Activated CD8-positive, alpha-beta T cell treated with anti-CD3 and anti-CD28 coated beads for 36 hours (primary cell): ENCODE data around the gene B4GALNT4. TPM values are rescaled to one million over a fixed set of nuclear protein-coding genes. Genes with fewer than 3 reads are reported as not detected.

Experiments
- ATAC-seq: fragments of 200-7000 bp; cut with Tn5 transposase; one replicate; pipeline ENCODE4 v1.10.0; 2021; ENCODE audit warnings: mild to moderate bottlenecking, moderate library complexity
- CTCF ChIA-PET: fragments of 350-600 bp; sonication (Branson Sonifier 250); formaldehyde crosslinking; loops from one replicate; lab custom pipeline; 2021; ENCODE audit warnings: antibody characterized with exemption; lab: Charles Lee
- POLR2A ChIA-PET: fragments of 350-600 bp; sonication (Branson Sonifier 250); formaldehyde crosslinking; loops from one replicate; lab custom pipeline; 2021; ENCODE audit warnings: antibody characterized with exemption; lab: Charles Lee
- DNase-seq: peaks from one replicate; pipeline ENCODE4 v3.0.0-alpha.2; 2020
- H3K27ac Mint-ChIP-seq: one replicate; pipeline ENCODE4 v1.8.0; 2021; ENCODE audit warnings: mild to moderate bottlenecking, mixed read lengths
- H3K27me3 Mint-ChIP-seq: one replicate; pipeline ENCODE4 v1.8.0; 2021; ENCODE audit warnings: mixed read lengths
- H3K36me3 Mint-ChIP-seq: one replicate; pipeline ENCODE4 v1.8.0; 2021; ENCODE audit warnings: low read depth, mixed read lengths
- H3K4me1 Mint-ChIP-seq: one replicate; pipeline ENCODE4 v1.8.0; 2021; ENCODE audit warnings: low read depth, mixed read lengths
- H3K4me3 Mint-ChIP-seq: one replicate; pipeline ENCODE4 v1.8.0; 2021; ENCODE audit warnings: mild to moderate bottlenecking, moderate library complexity, mixed read lengths
- H3K9me3 Mint-ChIP-seq: one replicate; pipeline ENCODE4 v1.8.0; 2021; ENCODE audit warnings: mixed read lengths
- CTCF ChIP-seq: fragments of 200-600 bp; IDR thresholded peaks from one replicate; pipeline ENCODE4 v1.8.0; 2022; ENCODE audit warnings: antibody characterized with exemption, mild to moderate bottlenecking
- intact Hi-C: fragments of 100-400 bp; cut with micrococcal nuclease; formaldehyde crosslinking; loops from one replicate; pipeline ENCODE4 v1.10.0; 2022
- total RNA-seq, 2 experiments: library from RNA; stranded (reverse); gene quantifications; one replicate each; pipeline ENCODE4 v1.2.3, GENCODE V29; 2021

The B4GALNT4 gene
- total RNA-seq, 2 experiments from 2014 or later: 1.5 to 3.4 TPM

GRCh38 chr11:390175-390574 lies 20.9 kb downstream of the B4GALNT4 start:
- no peak for TF ChIP-seq CTCF
- intact Hi-C loops: no loop called here
- peaks cover 2% of the 10 kb centered on the region for H3K4me1 Mint-ChIP-seq
- H3K4me3 Mint-ChIP-seq: no peak overlapping the region
- peaks cover 8% of the 10 kb centered on the region for H3K9me3 Mint-ChIP-seq
- no peaks in the 10 kb centered on the region for H3K27me3 Mint-ChIP-seq
- no peak for DNase-seq
- POLR2A ChIA-PET: no interaction called here
- CTCF ChIA-PET: no interaction called here
- no peak for ATAC-seq
- no peaks in the 10 kb centered on the region for H3K36me3 Mint-ChIP-seq
- no peak overlapping the region for H3K27ac Mint-ChIP-seq

- intact Hi-C loops: no loop called here
- no peak for TF ChIP-seq CTCF
- Mint-ChIP-seq H3K27me3 (no peaks in the 10 kb centered on the region), H3K4me3 (no peak overlapping the region), H3K27ac (no peak overlapping the region), H3K4me1 (peaks cover 2% of the 10 kb centered on the region), H3K36me3 (no peaks in the 10 kb centered on the region), H3K9me3 (peaks cover 8% of the 10 kb centered on the region)
- ATAC-seq (no peak), DNase-seq (no peak)
- CTCF ChIA-PET: no interaction called here
- POLR2A ChIA-PET: no interaction called here
Measured at GRCh38 chr11:391117-392017, 22.1 kb downstream of the B4GALNT4 start.

GRCh38 chr11:392102-392777 lies 22.9 kb downstream of the B4GALNT4 start:
- CTCF ChIA-PET: no interaction called here
- no peak overlapping the region for H3K27ac Mint-ChIP-seq
- TF ChIP-seq CTCF: no peak
- intact Hi-C loops: no loop called here
- DNase-seq: no peak
- H3K36me3 Mint-ChIP-seq: no peaks in the 10 kb centered on the region
- ATAC-seq: no peak
- peaks cover 1% of the 10 kb centered on the region for H3K9me3 Mint-ChIP-seq
- H3K4me1 Mint-ChIP-seq: peaks cover 2% of the 10 kb centered on the region
- H3K27me3 Mint-ChIP-seq: no peaks in the 10 kb centered on the region
- POLR2A ChIA-PET: no interaction called here
- H3K4me3 Mint-ChIP-seq: no peak overlapping the region

GRCh38 chr11:393219-394033 lies 24.1 kb downstream of the B4GALNT4 start:
- DNase-seq (peak; percentile 45), ATAC-seq (peak; percentile 22)
- no peaks in the 10 kb centered on the region for H3K36me3 Mint-ChIP-seq
- peaks cover 5% of the 10 kb centered on the region for H3K4me1 Mint-ChIP-seq
- ChIA-PET CTCF (no interaction called here), POLR2A (interaction anchor here (0.8 kb wide), 1 partner anchor 56 kb away, joined by 3 read pairs; no protein-coding TSS in a partner anchor)
- no peaks in the 10 kb centered on the region for H3K27me3 Mint-ChIP-seq
- no peak overlapping the region for H3K27ac Mint-ChIP-seq
- no peak for TF ChIP-seq CTCF
- intact Hi-C loops: no loop called here
- H3K4me3 Mint-ChIP-seq: no peak overlapping the region
- no peaks in the 10 kb centered on the region for H3K9me3 Mint-ChIP-seq
